Activated B cell treated with CpG ODN at 0.5 μM for 24 hours (primary cell): Measurements from ENCODE around the gene ADAM12. TPM values are rescaled to one million over a fixed set of nuclear protein-coding genes. Genes with fewer than 3 reads are reported as not detected.

ENCODE experiments used
- ATAC-seq: fragments of 200-7000 bp; cut with Tn5 transposase; one replicate; pipeline ENCODE4 v1.10.0; 2021; ENCODE audit warnings: low read depth, mild to moderate bottlenecking, moderate library complexity
- CTCF ChIA-PET: fragments of 350-600 bp; sonication (Branson Sonifier 250); formaldehyde crosslinking; loops from one replicate; lab custom pipeline; 2021; ENCODE audit warnings: antibody characterized with exemption; lab: Charles Lee
- POLR2A ChIA-PET: fragments of 350-600 bp; sonication (Branson Sonifier 250); formaldehyde crosslinking; loops from one replicate; lab custom pipeline; 2021; ENCODE audit warnings: antibody characterized with exemption; lab: Charles Lee
- DNase-seq: peaks from one replicate; pipeline ENCODE4 v3.0.0; 2022
- H3K27ac Mint-ChIP-seq: one replicate; pipeline ENCODE4 v1.8.0; 2020; ENCODE audit warnings: mixed read lengths
- H3K27me3 Mint-ChIP-seq: one replicate; pipeline ENCODE4 v1.8.0; 2021; ENCODE audit warnings: mixed read lengths
- H3K36me3 Mint-ChIP-seq: one replicate; pipeline ENCODE4 v1.8.0; 2021; ENCODE audit warnings: low read depth, mixed read lengths
- H3K4me1 Mint-ChIP-seq: one replicate; pipeline ENCODE4 v1.8.0; 2021; ENCODE audit warnings: mixed read lengths
- H3K4me3 Mint-ChIP-seq: one replicate; pipeline ENCODE4 v1.8.0; 2020; ENCODE audit warnings: mild to moderate bottlenecking, mixed read lengths
- H3K9me3 Mint-ChIP-seq: one replicate; pipeline ENCODE4 v1.8.0; 2020; ENCODE audit warnings: mixed read lengths
- intact Hi-C: fragments of 100-400 bp; cut with micrococcal nuclease; formaldehyde crosslinking; loops from one replicate; pipeline ENCODE4 v1.15.1; 2024
- total RNA-seq: library from RNA; stranded (reverse); gene quantifications from 2 replicates; pipeline ENCODE4 v1.2.3, GENCODE V29; 2022
- TF ChIP-seq, protein P1 (sequence below): fragments of 200-600 bp; IDR thresholded peaks from one replicate; pipeline ENCODE4 v1.8.0; 2022; ENCODE audit warnings: antibody characterized with exemption, mild to moderate bottlenecking

ADAM12 gene
- total RNA-seq, 1 donor from 2014 or later: 0.84 TPM

DNA sequence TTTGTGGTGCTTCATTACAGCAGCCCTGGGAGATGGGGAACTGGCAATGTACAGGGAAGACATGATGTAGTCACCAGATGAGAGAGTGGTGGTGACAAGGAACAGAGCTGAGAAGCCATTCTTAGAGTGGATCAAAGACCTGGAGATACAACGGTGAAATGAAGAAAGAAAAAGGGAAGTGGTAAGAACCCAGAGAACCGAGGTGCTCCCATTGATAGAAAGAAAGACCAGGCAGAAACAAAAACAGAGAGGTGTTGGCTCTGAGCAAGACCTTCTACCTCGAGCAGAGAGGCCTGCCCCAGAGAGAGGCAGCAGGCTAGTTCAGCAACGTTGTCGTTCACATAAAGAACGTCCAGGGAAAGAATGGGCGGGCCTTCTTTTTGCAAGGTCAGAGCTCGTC, 186.7 kb downstream of the ADAM12 start:
- no peak for ATAC-seq
- ChIA-PET CTCF (no interaction called here), POLR2A (no interaction called here)
- Mint-ChIP-seq H3K36me3 (no peaks in the 10 kb centered on the region), H3K4me3 (no peak overlapping the region), H3K9me3 (no peaks in the 10 kb centered on the region), H3K4me1 (no peaks in the 10 kb centered on the region), H3K27me3 (no peaks in the 10 kb centered on the region), H3K27ac (no peak overlapping the region)
- no peak for DNase-seq
- intact Hi-C loops: no loop called here
- TF ChIP-seq, protein P1, sequence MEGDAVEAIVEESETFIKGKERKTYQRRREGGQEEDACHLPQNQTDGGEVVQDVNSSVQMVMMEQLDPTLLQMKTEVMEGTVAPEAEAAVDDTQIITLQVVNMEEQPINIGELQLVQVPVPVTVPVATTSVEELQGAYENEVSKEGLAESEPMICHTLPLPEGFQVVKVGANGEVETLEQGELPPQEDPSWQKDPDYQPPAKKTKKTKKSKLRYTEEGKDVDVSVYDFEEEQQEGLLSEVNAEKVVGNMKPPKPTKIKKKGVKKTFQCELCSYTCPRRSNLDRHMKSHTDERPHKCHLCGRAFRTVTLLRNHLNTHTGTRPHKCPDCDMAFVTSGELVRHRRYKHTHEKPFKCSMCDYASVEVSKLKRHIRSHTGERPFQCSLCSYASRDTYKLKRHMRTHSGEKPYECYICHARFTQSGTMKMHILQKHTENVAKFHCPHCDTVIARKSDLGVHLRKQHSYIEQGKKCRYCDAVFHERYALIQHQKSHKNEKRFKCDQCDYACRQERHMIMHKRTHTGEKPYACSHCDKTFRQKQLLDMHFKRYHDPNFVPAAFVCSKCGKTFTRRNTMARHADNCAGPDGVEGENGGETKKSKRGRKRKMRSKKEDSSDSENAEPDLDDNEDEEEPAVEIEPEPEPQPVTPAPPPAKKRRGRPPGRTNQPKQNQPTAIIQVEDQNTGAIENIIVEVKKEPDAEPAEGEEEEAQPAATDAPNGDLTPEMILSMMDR: no peak

DNA sequence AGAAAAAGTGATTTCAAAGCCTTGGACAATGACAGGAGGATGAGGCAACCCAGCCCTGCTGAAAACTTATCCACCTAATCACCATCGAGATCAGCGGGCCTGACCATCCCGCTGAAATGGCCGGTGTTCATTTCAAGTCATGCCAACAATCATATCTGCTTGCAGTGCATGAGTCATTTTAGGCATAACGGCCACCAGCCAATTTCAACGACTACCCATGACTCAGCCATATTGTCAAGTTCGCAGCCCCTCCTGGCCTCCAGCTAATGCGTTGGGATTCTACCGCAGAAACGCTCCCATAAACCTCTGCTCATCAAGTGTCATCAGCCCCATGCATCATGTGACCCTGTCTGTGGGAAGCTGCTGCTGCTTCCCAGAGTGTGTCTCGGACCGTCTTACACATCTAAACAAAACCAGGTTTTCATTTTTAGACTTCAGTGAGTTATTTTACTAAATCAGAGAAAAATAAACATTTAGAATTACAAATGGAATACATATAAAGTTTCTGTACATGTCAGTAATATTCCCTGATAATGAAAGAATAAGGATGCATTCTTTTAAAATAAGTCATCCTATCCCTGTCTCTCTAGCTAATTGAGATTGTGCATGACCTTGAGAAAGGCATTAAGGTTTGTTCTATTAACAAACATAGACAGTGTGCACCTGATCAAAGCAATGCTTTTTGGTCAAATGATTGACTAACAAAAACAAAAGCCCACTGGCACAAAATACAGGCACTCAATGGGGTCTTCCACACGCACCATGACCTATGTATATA, 188.9 kb downstream of the ADAM12 start:
- CTCF ChIA-PET: no interaction called here
- no peaks in the 10 kb centered on the region for H3K9me3 Mint-ChIP-seq
- ATAC-seq: no peak
- H3K27me3 Mint-ChIP-seq: no peaks in the 10 kb centered on the region
- intact Hi-C loops: no loop called here
- TF ChIP-seq, protein P1: no peak
- no peak for DNase-seq
- H3K27ac Mint-ChIP-seq: no peak overlapping the region
- no peak overlapping the region for H3K4me3 Mint-ChIP-seq
- H3K4me1 Mint-ChIP-seq: no peaks in the 10 kb centered on the region
- POLR2A ChIA-PET: no interaction called here
- H3K36me3 Mint-ChIP-seq: no peaks in the 10 kb centered on the region

DNA sequence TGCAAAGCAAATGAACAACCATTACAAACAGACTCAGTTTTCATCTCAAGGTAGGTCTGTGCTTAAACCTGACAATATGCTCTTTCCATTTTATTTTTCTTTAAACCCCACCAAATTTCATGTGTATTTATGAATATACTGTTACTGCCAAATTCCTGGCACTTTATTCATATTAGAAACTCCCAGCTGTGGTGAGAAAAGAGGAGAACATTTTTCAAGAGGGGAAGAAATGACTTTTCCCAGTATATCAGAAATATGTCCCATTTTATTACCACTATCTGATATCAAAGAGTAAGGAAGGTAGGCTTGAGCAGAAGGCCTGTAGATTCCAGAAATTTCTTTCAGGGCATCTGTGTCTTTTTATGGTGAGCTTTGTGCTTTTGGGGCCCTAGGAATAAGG, 189.6 kb downstream of the ADAM12 start:
- ATAC-seq: no peak
- TF ChIP-seq, protein P1: no peak

DNA sequence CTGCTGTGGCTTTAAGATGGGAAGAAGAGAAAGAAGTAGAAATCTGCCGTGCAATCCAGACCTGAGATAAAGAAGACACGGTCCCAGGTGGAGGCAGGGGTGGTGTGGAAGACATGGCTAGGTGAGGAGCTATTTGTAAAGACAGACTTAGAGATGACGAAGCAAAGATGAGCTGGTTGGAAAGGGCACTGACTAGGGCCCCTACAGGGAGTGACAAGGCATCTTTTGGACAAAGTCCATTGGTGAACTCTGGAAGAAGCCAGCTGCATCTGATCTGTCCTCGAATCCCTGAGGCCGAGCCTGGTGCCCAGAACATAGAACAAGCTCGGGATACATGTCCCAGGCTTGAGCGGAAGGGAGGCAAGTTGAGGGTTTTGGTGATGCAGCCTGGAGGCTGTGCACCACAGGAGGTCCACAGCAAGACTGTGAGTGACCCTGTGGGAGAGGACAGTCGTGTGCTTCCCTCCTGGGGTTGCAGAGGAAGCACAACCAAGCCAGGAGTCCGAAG, 191.2 kb downstream of the ADAM12 start:
- TF ChIP-seq, protein P1: no peak
- no peaks in the 10 kb centered on the region for H3K27me3 Mint-ChIP-seq
- H3K27ac Mint-ChIP-seq: no peak overlapping the region
- DNase-seq (no peak), ATAC-seq (no peak)
- intact Hi-C loops: no loop called here
- H3K36me3 Mint-ChIP-seq: no peaks in the 10 kb centered on the region
- H3K4me1 Mint-ChIP-seq: no peaks in the 10 kb centered on the region
- no peaks in the 10 kb centered on the region for H3K9me3 Mint-ChIP-seq
- POLR2A ChIA-PET: interaction anchor here (0.6 kb wide), 1 partner anchor 159 kb away, joined by 3 read pairs; no protein-coding TSS in a partner anchor
- no peak overlapping the region for H3K4me3 Mint-ChIP-seq
- CTCF ChIA-PET: no interaction called here

More for the DNA sequence above, 189.6 kb downstream of the ADAM12 start:
- ChIA-PET CTCF (no interaction called here), POLR2A (no interaction called here)
- Mint-ChIP-seq H3K4me1 (no peaks in the 10 kb centered on the region), H3K36me3 (no peaks in the 10 kb centered on the region), H3K27me3 (no peaks in the 10 kb centered on the region), H3K4me3 (no peak overlapping the region), H3K9me3 (no peaks in the 10 kb centered on the region), H3K27ac (no peak overlapping the region)
- intact Hi-C loops: no loop called here
- no peak for DNase-seq

DNA sequence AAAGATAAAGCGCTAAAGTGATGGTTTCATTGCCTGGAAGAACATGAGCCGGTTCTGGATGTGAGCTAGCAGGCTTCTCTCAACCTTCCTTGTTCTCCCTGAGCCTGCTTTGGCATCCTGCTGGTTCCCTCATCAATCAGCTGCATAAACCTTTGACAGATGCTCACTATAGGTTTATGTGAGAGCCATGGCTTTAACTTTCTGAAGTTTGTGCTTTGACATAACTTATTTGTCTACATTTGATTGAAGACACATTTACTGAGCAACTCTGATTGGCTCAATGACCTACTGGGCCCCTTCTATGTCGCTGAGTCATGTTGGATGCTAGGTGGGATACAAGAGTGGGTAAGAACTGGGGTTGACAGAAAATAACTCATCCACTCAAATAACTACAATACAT, 192.0 kb downstream of the ADAM12 start:
- Mint-ChIP-seq H3K9me3 (no peaks in the 10 kb centered on the region), H3K36me3 (no peaks in the 10 kb centered on the region), H3K4me1 (no peaks in the 10 kb centered on the region), H3K27me3 (no peaks in the 10 kb centered on the region), H3K4me3 (no peak overlapping the region), H3K27ac (no peak overlapping the region)
- intact Hi-C loops: no loop called here
- ChIA-PET POLR2A (no interaction called here), CTCF (no interaction called here)
- DNase-seq (no peak), ATAC-seq (no peak)
- TF ChIP-seq, protein P1: no peak
